ENCODE measurements around the gene ZNF92.

DNA sequence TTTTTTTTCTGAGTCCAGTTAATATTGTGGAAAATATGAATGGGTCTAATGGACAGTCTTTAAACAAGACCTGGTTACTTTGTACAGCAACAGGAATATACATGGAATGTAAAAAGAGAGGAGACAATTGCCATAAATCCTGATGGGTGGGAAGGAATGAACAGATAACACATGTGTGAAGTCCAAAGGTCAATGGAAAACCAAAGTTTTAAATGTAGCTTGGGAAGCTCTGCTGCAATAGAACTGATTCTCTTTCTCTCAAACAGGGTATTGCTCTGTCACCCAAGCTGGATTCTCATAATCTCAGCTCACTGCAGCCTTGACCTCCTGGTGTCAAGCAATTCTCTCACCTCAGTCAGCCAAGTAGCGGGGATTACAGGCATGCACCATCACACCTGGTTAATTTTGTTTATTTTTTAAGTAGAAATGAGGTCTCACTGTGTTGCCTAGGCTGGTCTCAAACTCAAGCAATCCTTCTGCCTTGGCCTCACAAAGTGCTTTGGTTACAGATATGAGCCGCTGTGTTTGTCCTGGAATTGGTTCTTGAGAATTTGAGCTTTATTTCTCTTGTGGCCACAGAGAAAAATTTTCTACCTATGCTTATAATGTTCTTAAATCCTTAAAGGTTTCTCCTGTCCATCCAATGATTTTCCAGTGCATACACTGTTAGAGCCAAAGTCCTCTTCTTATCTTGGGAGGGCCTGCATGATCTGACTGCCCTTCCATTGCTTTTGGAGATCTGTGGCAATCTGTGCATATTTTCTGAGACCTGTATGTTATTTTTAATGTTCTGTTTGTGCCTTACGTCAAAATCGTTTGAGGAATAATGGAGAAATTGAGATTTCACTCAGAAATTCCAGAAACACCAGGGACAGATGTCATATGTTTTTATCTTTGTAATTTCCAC, 30.7 kb upstream of the ZNF92 start:
- no peak for TF ChIP-seq RELA (CRISPR knock-in tag; IDR thresholded peaks at IDR 0.05; ENCODE audit: borderline replicate concordance)
- no peak for TF ChIP-seq TP53 (CRISPR knock-in tag; IDR thresholded peaks at IDR 0.05)
- TF ChIP-seq, protein P1, sequence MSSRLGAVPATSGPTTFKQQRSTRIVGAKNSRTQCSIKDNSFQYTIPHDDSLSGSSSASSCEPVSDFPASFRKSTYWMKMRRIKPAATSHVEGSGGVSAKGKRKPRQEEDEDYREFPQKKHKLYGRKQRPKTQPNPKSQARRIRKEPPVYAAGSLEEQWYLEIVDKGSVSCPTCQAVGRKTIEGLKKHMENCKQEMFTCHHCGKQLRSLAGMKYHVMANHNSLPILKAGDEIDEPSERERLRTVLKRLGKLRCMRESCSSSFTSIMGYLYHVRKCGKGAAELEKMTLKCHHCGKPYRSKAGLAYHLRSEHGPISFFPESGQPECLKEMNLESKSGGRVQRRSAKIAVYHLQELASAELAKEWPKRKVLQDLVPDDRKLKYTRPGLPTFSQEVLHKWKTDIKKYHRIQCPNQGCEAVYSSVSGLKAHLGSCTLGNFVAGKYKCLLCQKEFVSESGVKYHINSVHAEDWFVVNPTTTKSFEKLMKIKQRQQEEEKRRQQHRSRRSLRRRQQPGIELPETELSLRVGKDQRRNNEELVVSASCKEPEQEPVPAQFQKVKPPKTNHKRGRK (CRISPR knock-in tag; IDR thresholded peaks at IDR 0.05; ENCODE audit: borderline replicate concordance): no peak
- TF ChIP-seq, protein P2, sequence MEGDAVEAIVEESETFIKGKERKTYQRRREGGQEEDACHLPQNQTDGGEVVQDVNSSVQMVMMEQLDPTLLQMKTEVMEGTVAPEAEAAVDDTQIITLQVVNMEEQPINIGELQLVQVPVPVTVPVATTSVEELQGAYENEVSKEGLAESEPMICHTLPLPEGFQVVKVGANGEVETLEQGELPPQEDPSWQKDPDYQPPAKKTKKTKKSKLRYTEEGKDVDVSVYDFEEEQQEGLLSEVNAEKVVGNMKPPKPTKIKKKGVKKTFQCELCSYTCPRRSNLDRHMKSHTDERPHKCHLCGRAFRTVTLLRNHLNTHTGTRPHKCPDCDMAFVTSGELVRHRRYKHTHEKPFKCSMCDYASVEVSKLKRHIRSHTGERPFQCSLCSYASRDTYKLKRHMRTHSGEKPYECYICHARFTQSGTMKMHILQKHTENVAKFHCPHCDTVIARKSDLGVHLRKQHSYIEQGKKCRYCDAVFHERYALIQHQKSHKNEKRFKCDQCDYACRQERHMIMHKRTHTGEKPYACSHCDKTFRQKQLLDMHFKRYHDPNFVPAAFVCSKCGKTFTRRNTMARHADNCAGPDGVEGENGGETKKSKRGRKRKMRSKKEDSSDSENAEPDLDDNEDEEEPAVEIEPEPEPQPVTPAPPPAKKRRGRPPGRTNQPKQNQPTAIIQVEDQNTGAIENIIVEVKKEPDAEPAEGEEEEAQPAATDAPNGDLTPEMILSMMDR (IDR thresholded peaks at IDR 0.05): no peak
- TF ChIP-seq ZNF416 (CRISPR knock-in tag; IDR thresholded peaks at IDR 0.05): no peak
- no peak for TF ChIP-seq CBFB (CRISPR knock-in tag; IDR thresholded peaks at IDR 0.05; ENCODE audit: low read depth)

All from WTC11 (cell line).